ENCODE measurements around the gene RCAN1. TPM values are rescaled to one million over a fixed set of nuclear protein-coding genes. Genes with fewer than 3 reads are reported as not detected.

RCAN1 gene
- total RNA-seq, 1 experiment from 2014 or later = 13.5 TPM

- DNase-seq (ENCODE audit: low read depth, low spot score) = no peak
- Histone ChIP-seq H3K36me3 (ENCODE audit: control insufficient read depth, insufficient read depth, low read length) (no peaks in the 10 kb centered on the region), H3K9me3 (ENCODE audit: control insufficient read depth, insufficient read depth, low read depth, low read length) (no peaks in the 10 kb centered on the region), H3K4me3 (ENCODE audit: low read depth in 2 of 2, low read length in 2 of 2) (no peak overlapping the region), H3K27me3 (ENCODE audit: control insufficient read depth, insufficient read depth, low read length) (peaks cover 2% of the 10 kb centered on the region; the same call in 1 of the 2 replicates), H3K4me1 (ENCODE audit: control insufficient read depth, insufficient read depth, low read length) (no peaks in the 10 kb centered on the region), H3K27ac (ENCODE audit: low read length) (no peak overlapping the region)
- intact Hi-C loops (cut with micrococcal nuclease; ENCODE audit: unreplicated experiment) (no loop called here), in situ Hi-C loops (cut with HindIII; ENCODE audit: low pct_unique_long_range_greater_than_20kb, low sequenced_read_pairs) (no loop called here)
- no peak for ATAC-seq
- ChIA-PET CTCF (no interaction called here), POLR2A (no interaction called here)
- no TSS peak for BruUV-seq (replicated peaks)
- TF ChIP-seq, protein P1, sequence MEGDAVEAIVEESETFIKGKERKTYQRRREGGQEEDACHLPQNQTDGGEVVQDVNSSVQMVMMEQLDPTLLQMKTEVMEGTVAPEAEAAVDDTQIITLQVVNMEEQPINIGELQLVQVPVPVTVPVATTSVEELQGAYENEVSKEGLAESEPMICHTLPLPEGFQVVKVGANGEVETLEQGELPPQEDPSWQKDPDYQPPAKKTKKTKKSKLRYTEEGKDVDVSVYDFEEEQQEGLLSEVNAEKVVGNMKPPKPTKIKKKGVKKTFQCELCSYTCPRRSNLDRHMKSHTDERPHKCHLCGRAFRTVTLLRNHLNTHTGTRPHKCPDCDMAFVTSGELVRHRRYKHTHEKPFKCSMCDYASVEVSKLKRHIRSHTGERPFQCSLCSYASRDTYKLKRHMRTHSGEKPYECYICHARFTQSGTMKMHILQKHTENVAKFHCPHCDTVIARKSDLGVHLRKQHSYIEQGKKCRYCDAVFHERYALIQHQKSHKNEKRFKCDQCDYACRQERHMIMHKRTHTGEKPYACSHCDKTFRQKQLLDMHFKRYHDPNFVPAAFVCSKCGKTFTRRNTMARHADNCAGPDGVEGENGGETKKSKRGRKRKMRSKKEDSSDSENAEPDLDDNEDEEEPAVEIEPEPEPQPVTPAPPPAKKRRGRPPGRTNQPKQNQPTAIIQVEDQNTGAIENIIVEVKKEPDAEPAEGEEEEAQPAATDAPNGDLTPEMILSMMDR (IDR thresholded peaks at IDR 0.05) = no peak
- no peak for TF ChIP-seq POLR2AphosphoS5 (IDR thresholded peaks at IDR 0.05; ENCODE audit: low read depth, low read length)
- TF ChIP-seq TCF7L2 (IDR thresholded peaks at IDR 0.05; ENCODE audit: low read depth, low read length) = no peak
- TF ChIP-seq SIN3A (IDR thresholded peaks at IDR 0.05; ENCODE audit: borderline replicate concordance, insufficient read depth, low read depth, low read length) = no peak
- TF ChIP-seq, protein P2, sequence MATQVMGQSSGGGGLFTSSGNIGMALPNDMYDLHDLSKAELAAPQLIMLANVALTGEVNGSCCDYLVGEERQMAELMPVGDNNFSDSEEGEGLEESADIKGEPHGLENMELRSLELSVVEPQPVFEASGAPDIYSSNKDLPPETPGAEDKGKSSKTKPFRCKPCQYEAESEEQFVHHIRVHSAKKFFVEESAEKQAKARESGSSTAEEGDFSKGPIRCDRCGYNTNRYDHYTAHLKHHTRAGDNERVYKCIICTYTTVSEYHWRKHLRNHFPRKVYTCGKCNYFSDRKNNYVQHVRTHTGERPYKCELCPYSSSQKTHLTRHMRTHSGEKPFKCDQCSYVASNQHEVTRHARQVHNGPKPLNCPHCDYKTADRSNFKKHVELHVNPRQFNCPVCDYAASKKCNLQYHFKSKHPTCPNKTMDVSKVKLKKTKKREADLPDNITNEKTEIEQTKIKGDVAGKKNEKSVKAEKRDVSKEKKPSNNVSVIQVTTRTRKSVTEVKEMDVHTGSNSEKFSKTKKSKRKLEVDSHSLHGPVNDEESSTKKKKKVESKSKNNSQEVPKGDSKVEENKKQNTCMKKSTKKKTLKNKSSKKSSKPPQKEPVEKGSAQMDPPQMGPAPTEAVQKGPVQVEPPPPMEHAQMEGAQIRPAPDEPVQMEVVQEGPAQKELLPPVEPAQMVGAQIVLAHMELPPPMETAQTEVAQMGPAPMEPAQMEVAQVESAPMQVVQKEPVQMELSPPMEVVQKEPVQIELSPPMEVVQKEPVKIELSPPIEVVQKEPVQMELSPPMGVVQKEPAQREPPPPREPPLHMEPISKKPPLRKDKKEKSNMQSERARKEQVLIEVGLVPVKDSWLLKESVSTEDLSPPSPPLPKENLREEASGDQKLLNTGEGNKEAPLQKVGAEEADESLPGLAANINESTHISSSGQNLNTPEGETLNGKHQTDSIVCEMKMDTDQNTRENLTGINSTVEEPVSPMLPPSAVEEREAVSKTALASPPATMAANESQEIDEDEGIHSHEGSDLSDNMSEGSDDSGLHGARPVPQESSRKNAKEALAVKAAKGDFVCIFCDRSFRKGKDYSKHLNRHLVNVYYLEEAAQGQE (IDR thresholded peaks at IDR 0.05; ENCODE audit: insufficient read depth in 1 of 2, low read depth in 2 of 2, low read length in 1 of 2) = no peak
Observed at GRCh38 chr21:34621434-34622350, 6.8 kb upstream of the RCAN1 start.

- DNase-seq (ENCODE audit: low read depth, low spot score) = no peak
- intact Hi-C loops (cut with micrococcal nuclease; ENCODE audit: unreplicated experiment) (no loop called here), in situ Hi-C loops (cut with HindIII; ENCODE audit: low pct_unique_long_range_greater_than_20kb, low sequenced_read_pairs) (no loop called here)
- no peak for ATAC-seq
- Histone ChIP-seq H3K4me3 (ENCODE audit: low read depth in 2 of 2, low read length in 2 of 2) (no peak overlapping the region), H3K9me3 (ENCODE audit: control insufficient read depth, insufficient read depth, low read depth, low read length) (no peaks in the 10 kb centered on the region), H3K4me1 (ENCODE audit: control insufficient read depth, insufficient read depth, low read length) (no peaks in the 10 kb centered on the region), H3K27ac (ENCODE audit: low read length) (no peak overlapping the region), H3K27me3 (ENCODE audit: control insufficient read depth, insufficient read depth, low read length) (peaks cover 2% of the 10 kb centered on the region; the same call in 1 of the 2 replicates), H3K36me3 (ENCODE audit: control insufficient read depth, insufficient read depth, low read length) (no peaks in the 10 kb centered on the region)
- CTCF ChIA-PET = no interaction called here
- POLR2A ChIA-PET = no interaction called here
- no TSS peak for BruUV-seq (replicated peaks)
- TF ChIP-seq POLR2AphosphoS5 (IDR thresholded peaks at IDR 0.05; ENCODE audit: low read depth, low read length) (no peak), SIN3A (IDR thresholded peaks at IDR 0.05; ENCODE audit: borderline replicate concordance, insufficient read depth, low read depth, low read length) (no peak), TCF7L2 (IDR thresholded peaks at IDR 0.05; ENCODE audit: low read depth, low read length) (no peak)
- TF ChIP-seq, protein P1 (IDR thresholded peaks at IDR 0.05) = no peak
- TF ChIP-seq, protein P2 (IDR thresholded peaks at IDR 0.05; ENCODE audit: insufficient read depth in 1 of 2, low read depth in 2 of 2, low read length in 1 of 2) = no peak
Observed at GRCh38 chr21:34619841-34620665, 5.1 kb upstream of the RCAN1 start.
